Activated T-helper 2 cell treated with anti-CD3 and anti-CD28 coated beads, Interferon-gamma antibody, Interleukin-2, Interleukin-4, amounts not matched to agents 10 μg/mL and 5 μg/mL and 100 μg/mL, durations not matched to agents 14 hours and 24 hours and 36 hours (primary cell): ENCODE measurements around the gene ASB18. TPM values are rescaled to one million over a fixed set of nuclear protein-coding genes. Genes with fewer than 3 reads are reported as not detected.
A peak's percentile ranks its signal among the peaks of the same experiment; 100 is the strongest.

Experiments used
- DNase-seq: peaks from one replicate; pipeline ENCODE4 v3.0.0; 2021; ENCODE audit warnings: low spot score
- H3K27ac Mint-ChIP-seq: one replicate; pipeline ENCODE4 v1.8.0; 2021; ENCODE audit warnings: mixed read lengths
- H3K27me3 Mint-ChIP-seq: one replicate; pipeline ENCODE4 v1.8.0; 2021; ENCODE audit warnings: low read depth, mixed read lengths
- H3K36me3 Mint-ChIP-seq: one replicate; pipeline ENCODE4 v1.8.0; 2021; ENCODE audit warnings: low read depth, mixed read lengths
- H3K4me1 Mint-ChIP-seq: one replicate; pipeline ENCODE4 v1.8.0; 2021; ENCODE audit warnings: low read depth, mixed read lengths
- H3K4me3 Mint-ChIP-seq: one replicate; pipeline ENCODE4 v1.8.0; 2021; ENCODE audit warnings: low read depth, mild to moderate bottlenecking, moderate library complexity, mixed read lengths
- H3K9me3 Mint-ChIP-seq: one replicate; pipeline ENCODE4 v1.8.0; 2021; ENCODE audit warnings: mixed read lengths
- intact Hi-C: fragments of 100-400 bp; cut with micrococcal nuclease; formaldehyde crosslinking; loops from one replicate; pipeline ENCODE4 v1.15.1; 2023
- total RNA-seq: library from RNA; stranded (reverse); gene quantifications from 2 replicates; pipeline ENCODE4 v1.2.3, GENCODE V29; 2022

Gene ASB18
- total RNA-seq, 1 donor from 2014 or later = not detected

DNA sequence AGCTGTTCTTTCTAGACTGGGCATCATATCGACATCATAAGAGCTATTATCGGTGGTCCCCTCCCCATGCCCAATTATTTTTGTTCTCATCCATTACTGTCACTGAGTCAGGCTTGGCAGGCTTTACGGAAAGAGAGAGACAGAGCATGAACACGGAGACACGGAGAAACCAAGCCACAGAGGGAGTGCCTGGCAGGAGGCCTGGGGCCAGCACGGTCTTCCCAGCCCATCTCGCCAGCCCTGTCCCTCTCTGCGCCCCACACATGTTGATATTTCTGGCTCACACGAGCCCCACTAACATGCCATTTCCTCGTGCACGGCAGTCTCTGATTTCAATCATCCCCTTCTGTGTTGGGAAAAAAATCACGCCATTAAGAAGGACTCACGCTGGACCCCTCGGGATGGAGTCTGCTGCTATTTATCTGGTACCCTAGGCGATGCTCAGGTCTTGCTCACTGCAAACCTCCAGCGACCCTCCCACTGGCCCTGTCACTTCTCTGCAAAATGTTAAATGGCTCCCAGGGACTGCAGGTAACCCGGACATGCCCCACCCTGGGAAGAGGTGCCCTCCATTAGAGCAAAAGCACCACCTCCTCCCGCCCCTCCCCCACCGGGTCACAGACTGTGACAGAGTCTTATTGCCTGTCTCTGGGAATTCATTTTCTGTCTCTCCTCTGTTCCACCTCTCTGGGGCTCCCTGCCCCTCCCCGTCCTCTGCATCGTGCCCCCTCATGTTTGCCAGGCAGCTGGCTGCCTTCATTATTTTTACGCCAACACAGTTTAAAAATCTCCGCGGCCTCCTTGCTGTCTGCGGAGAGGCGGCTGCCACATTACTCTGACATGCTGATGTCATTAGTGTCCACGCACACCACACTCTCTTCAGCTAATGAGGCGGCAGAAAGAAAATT lies 55.9 kb downstream of the ASB18 start:
- DNase-seq = no peak
- H3K9me3 Mint-ChIP-seq = no peaks in the 10 kb centered on the region
- H3K36me3 Mint-ChIP-seq = no peaks in the 10 kb centered on the region
- H3K27me3 Mint-ChIP-seq = no peaks in the 10 kb centered on the region
- H3K4me1 Mint-ChIP-seq = no peaks in the 10 kb centered on the region
- intact Hi-C loops = no loop called here
- H3K4me3 Mint-ChIP-seq = no peak overlapping the region
- H3K27ac Mint-ChIP-seq = no peak overlapping the region

DNA sequence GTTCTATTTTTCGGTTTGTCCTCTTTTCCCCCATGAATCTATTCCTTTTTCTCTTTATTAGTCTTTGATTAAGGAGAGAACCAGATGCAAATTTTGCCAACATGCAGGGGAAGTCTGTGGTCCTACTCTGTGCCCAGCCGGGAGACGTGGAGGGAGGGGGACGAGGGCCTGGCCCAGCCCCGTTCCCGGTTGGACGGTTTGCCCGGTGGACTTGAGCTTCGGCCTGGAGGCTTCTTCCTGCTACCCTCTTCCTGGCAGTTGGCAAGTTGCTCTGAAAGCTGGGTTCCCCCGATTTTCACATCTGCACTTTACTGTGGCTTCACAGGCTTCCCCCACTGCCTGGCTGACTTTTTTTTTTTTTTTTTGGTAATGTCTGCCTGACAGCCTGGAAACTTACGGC lies 56.7 kb downstream of the ASB18 start:
- no peak overlapping the region for H3K27ac Mint-ChIP-seq
- intact Hi-C loops = no loop called here

DNA sequence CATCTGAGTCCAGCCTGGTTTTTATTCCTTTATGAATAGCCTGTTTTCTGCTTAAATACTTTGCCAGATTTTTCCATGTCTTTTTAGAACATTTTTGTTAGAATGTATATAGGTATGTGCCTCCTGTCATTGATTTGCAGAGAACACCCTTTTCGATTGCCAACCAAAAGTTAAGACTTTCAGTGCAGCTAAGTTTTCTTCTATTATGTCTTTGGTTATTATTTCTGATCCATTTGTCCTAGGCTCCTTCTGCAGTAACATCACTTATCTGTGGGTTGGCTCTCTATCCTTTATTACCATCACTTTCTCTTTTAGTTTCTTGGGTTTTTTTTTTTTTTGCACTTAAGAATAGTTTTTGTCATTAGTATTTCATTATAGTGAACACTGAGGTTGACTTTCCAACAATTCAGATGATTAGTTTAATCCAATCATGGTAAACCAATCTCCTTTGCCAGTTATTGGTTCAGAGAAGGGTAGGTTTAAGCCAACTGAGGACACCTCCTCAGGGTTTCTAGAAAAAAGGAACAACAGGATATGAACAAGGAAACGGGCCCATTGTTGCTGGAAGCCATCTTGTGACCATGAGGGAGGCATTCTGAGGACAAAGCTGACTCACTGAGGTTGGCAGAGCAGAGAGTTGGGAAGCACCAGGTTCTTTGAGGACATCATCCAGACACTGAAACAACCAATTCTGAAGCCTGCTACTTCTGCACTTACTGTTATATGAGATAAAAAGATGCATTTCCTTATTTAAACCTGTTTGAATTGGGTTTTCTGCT lies 58.1 kb downstream of the ASB18 start:
- intact Hi-C loops = no loop called here
- H3K36me3 Mint-ChIP-seq = no peaks in the 10 kb centered on the region
- H3K27me3 Mint-ChIP-seq = no peaks in the 10 kb centered on the region
- H3K4me1 Mint-ChIP-seq = no peaks in the 10 kb centered on the region
- H3K9me3 Mint-ChIP-seq = no peaks in the 10 kb centered on the region
- no peak overlapping the region for H3K4me3 Mint-ChIP-seq
- no peak overlapping the region for H3K27ac Mint-ChIP-seq
- no peak for DNase-seq

More for the DNA sequence above, 56.7 kb downstream of the ASB18 start:
- Mint-ChIP-seq H3K4me1 (no peaks in the 10 kb centered on the region), H3K36me3 (no peaks in the 10 kb centered on the region), H3K27me3 (no peaks in the 10 kb centered on the region), H3K4me3 (no peak overlapping the region), H3K9me3 (no peaks in the 10 kb centered on the region)
- DNase-seq = no peak

DNA sequence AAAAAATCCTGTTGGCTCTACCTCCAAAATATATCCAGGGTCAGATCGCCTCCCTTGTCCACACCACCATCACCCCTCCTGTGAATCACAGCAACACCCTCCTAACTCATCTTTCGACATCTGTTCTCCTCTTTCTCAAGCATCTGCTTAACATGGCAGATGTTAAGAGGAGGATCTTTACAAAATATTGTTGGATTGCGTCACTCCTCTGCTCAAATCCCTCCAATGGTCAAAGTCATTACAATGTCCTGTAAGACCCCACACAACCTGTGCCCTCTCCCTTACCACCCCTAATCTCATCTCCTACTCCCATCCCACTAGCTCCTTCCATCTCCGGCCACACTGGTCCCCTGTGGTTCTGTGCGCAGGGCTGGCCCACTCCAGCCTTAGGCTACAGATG lies 59.3 kb downstream of the ASB18 start:
- DNase-seq = no peak
- Mint-ChIP-seq H3K9me3 (no peaks in the 10 kb centered on the region), H3K27me3 (no peaks in the 10 kb centered on the region), H3K4me1 (no peaks in the 10 kb centered on the region), H3K27ac (no peak overlapping the region), H3K4me3 (no peak overlapping the region), H3K36me3 (no peaks in the 10 kb centered on the region)
- intact Hi-C loops = no loop called here

DNA sequence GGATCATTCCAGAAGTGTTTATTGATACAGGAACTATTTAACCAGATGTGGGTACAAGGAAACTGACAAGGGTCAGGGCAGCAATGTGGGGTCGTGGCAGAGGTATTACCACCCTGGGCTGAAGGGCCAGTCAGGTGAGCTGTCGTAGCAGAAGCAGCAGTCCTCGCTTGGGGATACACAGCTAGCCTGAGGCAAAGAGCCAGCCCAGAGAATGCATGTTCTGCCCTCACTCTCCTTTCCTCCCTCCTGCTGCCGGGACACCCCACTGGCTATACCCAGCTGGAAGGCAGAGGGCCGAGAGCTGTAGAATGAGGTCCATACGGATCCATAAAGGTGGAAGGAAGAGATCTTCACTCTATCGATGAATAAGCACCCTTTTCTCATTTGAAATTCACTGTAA lies 63.8 kb downstream of the ASB18 start:
- intact Hi-C loops = no loop called here
- Mint-ChIP-seq H3K9me3 (no peaks in the 10 kb centered on the region), H3K27me3 (no peaks in the 10 kb centered on the region), H3K36me3 (no peaks in the 10 kb centered on the region), H3K4me1 (no peaks in the 10 kb centered on the region), H3K27ac (no peak overlapping the region), H3K4me3 (no peak overlapping the region)
- DNase-seq = no peak

DNA sequence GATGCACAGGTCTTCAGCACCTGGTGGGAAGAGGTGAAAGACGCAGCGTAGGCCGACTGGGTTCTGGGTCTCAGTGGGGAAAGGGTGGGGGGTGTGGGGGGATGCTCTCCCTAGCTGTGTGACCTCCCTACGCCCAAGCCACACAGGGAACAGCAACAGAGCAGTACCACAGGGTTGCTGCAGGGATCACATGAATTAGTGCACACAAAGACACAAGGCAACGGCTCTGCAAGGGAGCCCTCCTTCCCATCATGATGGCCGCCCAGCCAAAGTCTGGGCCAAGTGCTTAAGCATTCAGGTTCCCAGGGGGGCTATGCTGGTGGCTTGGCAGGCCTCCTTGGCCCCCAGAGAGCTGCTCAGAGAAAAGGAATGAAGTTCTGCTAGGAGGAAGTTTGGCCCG lies 67.8 kb downstream of the ASB18 start:
- Mint-ChIP-seq H3K9me3 (no peaks in the 10 kb centered on the region), H3K27me3 (no peaks in the 10 kb centered on the region), H3K36me3 (no peaks in the 10 kb centered on the region), H3K27ac (no peak overlapping the region), H3K4me1 (no peaks in the 10 kb centered on the region), H3K4me3 (no peak overlapping the region)
- intact Hi-C loops = no loop called here
- DNase-seq = no peak

DNA sequence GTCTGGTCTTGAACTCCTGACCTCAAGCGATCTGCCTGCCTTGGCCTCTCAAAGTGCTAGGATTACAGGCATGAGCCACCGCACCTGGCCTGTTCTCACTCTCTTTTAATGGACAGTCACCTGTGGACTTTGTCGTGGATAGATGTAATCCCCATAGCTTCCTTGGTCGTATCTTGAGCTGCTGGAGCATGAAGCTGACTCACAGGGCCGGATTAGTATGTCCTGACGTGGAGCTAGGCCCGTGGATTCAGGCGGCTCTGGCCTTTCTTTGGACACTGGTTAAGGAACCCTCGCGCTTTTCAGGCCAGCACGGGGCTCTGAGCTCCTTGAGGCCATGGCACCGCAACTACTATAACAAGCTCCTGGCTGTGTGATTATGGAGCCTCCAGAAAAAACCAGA lies 68.5 kb downstream of the ASB18 start:
- intact Hi-C loops = no loop called here
- H3K27ac Mint-ChIP-seq = no peak overlapping the region
- no peak for DNase-seq
- no peaks in the 10 kb centered on the region for H3K4me1 Mint-ChIP-seq
- H3K4me3 Mint-ChIP-seq = no peak overlapping the region
- H3K27me3 Mint-ChIP-seq = no peaks in the 10 kb centered on the region
- H3K9me3 Mint-ChIP-seq = no peaks in the 10 kb centered on the region
- no peaks in the 10 kb centered on the region for H3K36me3 Mint-ChIP-seq

DNA sequence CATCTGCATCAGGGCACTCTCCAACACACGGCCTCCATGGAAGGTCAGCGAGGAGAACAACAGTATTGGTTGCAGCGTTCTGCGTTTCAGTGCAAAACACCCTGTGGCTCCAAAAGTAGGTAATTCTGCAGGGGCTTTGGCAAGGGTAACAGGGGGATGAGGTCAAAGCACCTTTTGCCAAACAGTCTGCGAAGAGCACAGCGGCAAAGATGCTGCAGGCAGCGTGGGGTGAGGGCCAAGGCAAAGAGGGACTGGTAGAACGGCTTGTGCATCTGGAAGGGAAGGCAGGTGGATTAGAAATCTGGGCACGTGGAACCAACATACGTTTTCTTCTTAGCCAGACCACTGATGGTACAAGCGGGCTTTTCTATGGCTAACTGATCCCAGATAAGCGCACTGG lies 69.4 kb downstream of the ASB18 start:
- no peak for DNase-seq
- H3K4me1 Mint-ChIP-seq = no peaks in the 10 kb centered on the region
- H3K9me3 Mint-ChIP-seq = no peaks in the 10 kb centered on the region
- no peak overlapping the region for H3K4me3 Mint-ChIP-seq
- intact Hi-C loops = no loop called here
- H3K27ac Mint-ChIP-seq = no peak overlapping the region
- no peaks in the 10 kb centered on the region for H3K36me3 Mint-ChIP-seq
- H3K27me3 Mint-ChIP-seq = no peaks in the 10 kb centered on the region

DNA sequence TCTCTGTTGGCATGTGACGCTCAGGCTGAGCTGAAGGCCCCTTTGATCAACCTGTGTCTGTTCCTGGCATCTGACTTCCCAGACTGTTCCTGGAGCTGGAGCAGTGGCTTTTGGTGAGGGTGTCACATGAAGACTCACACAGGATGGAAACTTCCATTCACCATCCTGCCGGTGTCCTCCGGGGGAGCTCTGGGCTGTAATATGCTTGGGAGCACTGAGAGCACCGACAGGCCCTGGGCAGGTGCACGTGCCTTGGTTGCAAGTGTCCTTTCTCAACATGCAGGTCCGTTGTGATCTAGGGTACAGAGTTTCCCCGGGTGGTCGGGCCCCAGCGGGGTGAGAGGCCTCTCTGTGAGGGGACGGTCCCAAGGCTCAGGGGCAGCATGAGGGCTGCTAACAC lies 71.2 kb downstream of the ASB18 start:
- H3K27ac Mint-ChIP-seq = no peak overlapping the region
- no peak for DNase-seq
- intact Hi-C loops = no loop called here
- H3K4me1 Mint-ChIP-seq = no peaks in the 10 kb centered on the region
- no peaks in the 10 kb centered on the region for H3K9me3 Mint-ChIP-seq
- H3K4me3 Mint-ChIP-seq = no peak overlapping the region
- no peaks in the 10 kb centered on the region for H3K27me3 Mint-ChIP-seq
- H3K36me3 Mint-ChIP-seq = no peaks in the 10 kb centered on the region

DNA sequence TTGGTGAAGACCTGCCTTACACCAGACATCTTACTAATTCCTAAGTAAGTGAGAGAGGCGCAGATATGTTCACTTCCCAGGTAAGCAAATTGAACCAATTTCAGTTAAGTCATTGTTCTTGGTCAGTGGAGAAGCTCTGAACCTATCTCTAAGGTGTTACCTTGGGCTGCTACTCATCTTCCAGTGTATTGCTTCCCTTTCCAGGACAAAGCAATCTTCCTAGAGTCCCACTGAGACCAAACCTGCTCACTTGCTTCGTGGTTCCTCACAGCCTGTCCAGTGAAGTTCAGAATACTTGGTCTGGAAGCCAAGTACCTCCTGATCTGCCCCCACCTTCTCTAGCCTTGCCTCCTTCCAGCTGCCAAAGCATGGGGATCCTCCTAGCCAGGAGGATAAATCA lies 73.5 kb downstream of the ASB18 start:
- Mint-ChIP-seq H3K4me1 (no peaks in the 10 kb centered on the region), H3K27me3 (no peaks in the 10 kb centered on the region), H3K36me3 (no peaks in the 10 kb centered on the region), H3K9me3 (no peaks in the 10 kb centered on the region), H3K4me3 (no peak overlapping the region), H3K27ac (no peak overlapping the region)
- intact Hi-C loops = no loop called here
- no peak for DNase-seq

DNA sequence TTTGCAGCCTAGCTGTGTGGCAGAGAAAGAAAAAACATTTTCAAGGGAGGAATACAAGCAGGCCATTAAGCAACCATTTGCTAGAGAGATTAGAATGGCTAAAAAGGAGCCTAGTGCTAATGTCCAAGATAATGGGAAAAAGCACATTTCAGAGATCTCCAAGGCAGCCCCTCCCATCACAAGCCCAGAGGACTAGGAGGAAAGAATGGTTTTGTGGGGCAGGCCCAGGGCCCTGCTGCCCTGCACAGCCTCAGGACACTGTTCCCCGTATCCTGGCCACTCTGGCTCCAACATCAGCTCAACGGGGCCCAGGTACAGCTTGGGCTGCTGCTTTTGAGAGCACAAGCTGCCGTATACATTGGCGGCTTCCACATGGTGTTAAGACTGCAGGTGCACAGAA lies 79.5 kb downstream of the ASB18 start:
- Mint-ChIP-seq H3K4me3 (no peak overlapping the region), H3K36me3 (no peaks in the 10 kb centered on the region), H3K9me3 (no peaks in the 10 kb centered on the region), H3K4me1 (no peaks in the 10 kb centered on the region), H3K27me3 (peaks cover 12% of the 10 kb centered on the region), H3K27ac (no peak overlapping the region)
- DNase-seq = no peak
- intact Hi-C loops = loop anchor here (5.0 kb wide), 1 partner anchor 402 kb away; no protein-coding TSS in a partner anchor

DNA sequence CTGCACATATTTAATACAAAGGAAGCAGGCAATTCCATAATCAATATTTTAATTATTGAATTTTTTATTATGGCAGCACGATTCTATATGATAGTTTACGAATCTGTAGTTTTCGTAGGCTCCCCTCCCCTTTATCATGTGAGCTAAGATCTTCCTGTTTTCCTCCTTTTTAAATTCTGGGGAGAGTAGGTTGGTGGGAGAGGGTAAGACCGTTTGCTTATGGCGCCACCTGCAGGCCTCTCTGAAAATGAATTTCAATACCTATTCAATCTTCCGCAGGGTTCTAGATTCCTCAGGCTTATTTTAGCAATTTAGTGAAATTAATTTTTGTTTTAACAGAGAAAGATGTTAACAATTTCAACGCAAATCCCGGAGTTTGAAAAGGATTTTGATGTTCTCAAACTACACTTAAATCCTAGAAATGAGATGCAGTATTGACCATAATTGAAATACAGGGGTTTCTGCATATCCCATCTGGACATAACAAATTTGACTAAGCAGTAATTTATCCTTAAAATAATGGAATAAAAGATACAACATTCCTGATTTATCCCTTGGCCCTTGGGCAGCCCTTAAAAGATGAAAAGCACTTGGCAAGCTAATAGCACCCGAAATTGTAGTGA lies 83.3 kb downstream of the ASB18 start:
- Mint-ChIP-seq H3K27me3 (peaks cover 31% of the 10 kb centered on the region), H3K4me1 (peaks cover 4% of the 10 kb centered on the region), H3K27ac (peak overlapping the region; percentile 55), H3K9me3 (no peaks in the 10 kb centered on the region), H3K4me3 (no peak overlapping the region), H3K36me3 (no peaks in the 10 kb centered on the region)
- no peak for DNase-seq
- intact Hi-C loops = loop anchor here (1.0 to 5.0 kb wide), 3 partner anchors 16 to 415 kb away; no protein-coding TSS in a partner anchor
